Psoas muscle (tissue), 8 donors: ENCODE data around the gene HOXB5. TPM values are rescaled to one million over a fixed set of nuclear protein-coding genes. Genes with fewer than 3 reads are reported as not detected.

Experiments used
- ATAC-seq, 4 donors: fragments of 200-7000 bp; cut with Tn5 transposase; one replicate each; pipeline ENCODE4 v1.9.1; 2020; ENCODE audit warnings: moderate library complexity in 3 of 4, mild to moderate bottlenecking in 2 of 4
- DNase-seq, 2 donors: peaks; one replicate each; pipeline ENCODE4 v3.0.0-alpha.2; 2020
- H3K27ac ChIP-seq: fragments of 200-600 bp; one replicate; pipeline ENCODE4 v1.8.0; 2022
- H3K27me3 ChIP-seq, 3 donors: fragments of 200-600 bp in 1 of 3; one replicate each; pipeline versions ENCODE4 v1.6.1 to v1.8.0; 2013 to 2022; ENCODE audit warnings: low read length in 2 of 3, mild to moderate bottlenecking in 2 of 3, moderate library complexity in 1 of 3; ENCODE audit not compliant: insufficient read depth in 3 of 3
- H3K36me3 ChIP-seq, 2 donors: fragments of 200-600 bp in 1 of 2; one replicate each; pipeline versions ENCODE4 v1.6.1 to v1.8.0; 2013 to 2022; ENCODE audit warnings: low read depth in 1 of 2, mild to moderate bottlenecking in 1 of 2, moderate library complexity in 1 of 2; ENCODE audit not compliant: insufficient read depth in 1 of 2
- H3K4me1 ChIP-seq: fragments of 200-600 bp; one replicate; pipeline ENCODE4 v1.8.0; 2022
- H3K4me3 ChIP-seq: fragments of 200-600 bp; one replicate; pipeline ENCODE4 v1.8.0; 2022; ENCODE audit warnings: mild to moderate bottlenecking
- H3K9me3 ChIP-seq: fragments of 200-600 bp; one replicate; pipeline ENCODE4 v1.8.0; 2022
- CTCF ChIP-seq: fragments of 200-600 bp; IDR thresholded peaks from one replicate; pipeline ENCODE4 v1.8.0; 2022; ENCODE audit warnings: antibody characterized with exemption
- WGBS, 3 donors: extraction: QIAGEN DNeasy Blood & Tissue Kit; methylation state at CpG; one replicate each; pipeline versions ENCODE4 v1.1.6 to v1.1.7; 2013; 5-methylcytosine and 5-hydroxymethylcytosine counted together
- intact Hi-C, 2 donors: fragments of 100-400 bp; cut with DNase I; formaldehyde crosslinking; loops; one replicate each; pipeline versions ENCODE4 v1.11.0 to v1.14.2; 2022
- polyA plus RNA-seq, 3 donors: library from polyadenylated mRNA; stranded (reverse); fragments of 200-250 nt; gene quantifications; one replicate each; pipeline ENCODE4 v1.2.3, GENCODE V29; 2013
- total RNA-seq, 4 donors: library from RNA; stranded (reverse); fragmentation: NEBNext Ultra II Directional in 2 of 4; extraction: Animal tissue kit (Norgen Biotek cat#: 25700) in 2 of 4; gene quantifications; one replicate each; pipeline versions ENCODE4 v1.2.1 to v1.2.4, GENCODE V29; 2021 to 2023
- donor health status: healthy with polysubstance abuse.
- donor health status: DM: no; HTN: no; CAD: no; lungs with moderate emphysema.
- donor health status: Bipolar disorder and iron deficiency.
- donor health status: healthy.
- donor health status: DM: yes; HTN: yes; CAD: no.
- donor health status: DM: no; HTN: no; CAD: no.
- donor health status: DM: no; HTN: no; CAD: no.
- donor health status: DM: yes; HTN: yes; CAD: no.

HOXB5 gene
- total and polyA plus RNA-seq, 7 donors = 0.03 to 0.71 (median 0.20) TPM; not detected in 1

- Histone ChIP-seq H3K4me3 (no peak overlapping the region), H3K9me3 (no peaks in the 10 kb centered on the region), H3K27me3 (peaks cover 0 to 82% (median 36%) of the 10 kb centered on the region in 3 donors), H3K4me1 (no peaks in the 10 kb centered on the region), H3K27ac (no peak overlapping the region), H3K36me3 (no peaks in the 10 kb centered on the region)
- TF ChIP-seq CTCF = no peak
- intact Hi-C loops = loop anchor here in 1 of 2 donors (10.0 kb wide), 1 partner anchor 567 kb away; no protein-coding TSS in a partner anchor
- WGBS, 3 donors = 55 to 65% (median 59%) methylated on average over 32 to 33 of the region's 33 CpGs
- DNase-seq (no peak), ATAC-seq (no peak)
Measured at GRCh38 chr17:48592057-48592514, 1.5 kb downstream of the HOXB5 start.

GRCh38 chr17:48591255-48592056, 2.1 kb downstream of the HOXB5 start:
- H3K27me3 ChIP-seq = peaks cover 0 to 83% (median 34%) of the 10 kb centered on the region in 3 donors
- no peak for ATAC-seq
- intact Hi-C loops = loop anchor here in 1 of 2 donors (10.0 kb wide), 1 partner anchor 567 kb away; no protein-coding TSS in a partner anchor

GRCh38 chr17:48590607-48591161, 2.9 kb downstream of the HOXB5 start:
- H3K4me3 ChIP-seq = no peak overlapping the region
- intact Hi-C loops = loop anchor here in 1 of 2 donors (10.0 kb wide), 1 partner anchor 566 kb away; no protein-coding TSS in a partner anchor
- peaks cover 0 to 84% (median 36%) of the 10 kb centered on the region in 3 donors for H3K27me3 ChIP-seq
- ATAC-seq (no peak), DNase-seq (no peak)
- no peaks in the 10 kb centered on the region for H3K36me3 ChIP-seq
- no peak overlapping the region for H3K27ac ChIP-seq
- H3K9me3 ChIP-seq = no peaks in the 10 kb centered on the region
- peaks cover 6% of the 10 kb centered on the region for H3K4me1 ChIP-seq
- TF ChIP-seq CTCF = no peak

More at GRCh38 chr17:48591255-48592056, 2.1 kb downstream of the HOXB5 start:
- Histone ChIP-seq H3K36me3 (no peaks in the 10 kb centered on the region), H3K9me3 (no peaks in the 10 kb centered on the region), H3K27ac (no peak overlapping the region), H3K4me1 (no peaks in the 10 kb centered on the region), H3K4me3 (no peak overlapping the region)
- WGBS, 3 donors = 94 to 97% (median 96%) methylated on average over 10 of the region's 10 CpGs
- no peak for TF ChIP-seq CTCF
- DNase-seq = no peak

- DNase-seq = no peak
- no peak within 1 kb of the TSS for H3K27ac ChIP-seq
- intact Hi-C loops = loop anchor here in 1 of 2 donors (10.0 kb wide), 1 partner anchor 565 kb away; no protein-coding TSS in a partner anchor
- no peak within 1 kb of the TSS for H3K4me3 ChIP-seq
- TF ChIP-seq CTCF = no peak
- H3K36me3 ChIP-seq = no peaks in the 10 kb centered on the region
- H3K9me3 ChIP-seq = no peaks in the 10 kb centered on the region
- WGBS, 3 donors = 86 to 92% (median 88%) methylated on average over 23 of the region's 23 CpGs
- peaks cover 9% of the 10 kb centered on the region for H3K4me1 ChIP-seq
- peaks cover 0 to 85% (median 34%) of the 10 kb centered on the region in 3 donors for H3K27me3 ChIP-seq
- ATAC-seq = no peak
Measured at GRCh38 chr17:48589831-48590606, 3.6 kb downstream of the HOXB5 start, which contains the start of gene HOXB3. HOXB3 (minus strand) TSS chr17:48590241; CDS start chr17:48552474, 37,767 bp downstream.
